Measurements from ENCODE around the gene NOS1AP.

DNA sequence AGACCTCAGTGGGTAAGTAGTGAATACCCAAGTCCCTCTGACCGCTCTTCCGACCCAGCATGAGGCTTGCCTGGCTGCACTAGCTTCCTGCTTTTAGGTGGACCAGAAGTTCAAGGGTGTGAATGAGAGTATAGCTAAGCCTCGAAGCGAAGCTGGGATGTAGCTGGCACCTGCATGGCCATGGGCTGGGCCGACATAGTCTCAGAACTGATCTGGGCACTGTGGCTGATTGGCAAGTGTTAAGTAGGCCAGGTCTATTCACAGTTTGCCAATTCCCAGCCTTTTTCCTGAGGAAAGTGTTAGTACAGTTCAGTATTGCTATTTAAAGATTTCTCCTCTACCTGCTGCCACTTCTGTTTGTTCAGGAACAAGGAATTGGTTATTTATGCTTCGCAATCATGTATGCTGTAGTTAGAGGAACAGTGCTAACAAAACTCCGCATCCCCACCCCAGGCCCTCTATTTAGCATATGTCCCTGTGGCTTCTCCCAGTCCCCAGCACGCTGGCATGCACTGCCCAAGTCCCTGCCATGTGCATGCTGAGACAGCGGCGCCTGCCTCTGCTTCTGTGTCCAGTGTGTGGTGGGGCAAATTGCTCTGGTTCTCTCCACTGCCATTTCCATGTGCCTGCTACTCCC is 290.9 kb downstream of the NOS1AP start:
- TF ChIP-seq, protein P1, sequence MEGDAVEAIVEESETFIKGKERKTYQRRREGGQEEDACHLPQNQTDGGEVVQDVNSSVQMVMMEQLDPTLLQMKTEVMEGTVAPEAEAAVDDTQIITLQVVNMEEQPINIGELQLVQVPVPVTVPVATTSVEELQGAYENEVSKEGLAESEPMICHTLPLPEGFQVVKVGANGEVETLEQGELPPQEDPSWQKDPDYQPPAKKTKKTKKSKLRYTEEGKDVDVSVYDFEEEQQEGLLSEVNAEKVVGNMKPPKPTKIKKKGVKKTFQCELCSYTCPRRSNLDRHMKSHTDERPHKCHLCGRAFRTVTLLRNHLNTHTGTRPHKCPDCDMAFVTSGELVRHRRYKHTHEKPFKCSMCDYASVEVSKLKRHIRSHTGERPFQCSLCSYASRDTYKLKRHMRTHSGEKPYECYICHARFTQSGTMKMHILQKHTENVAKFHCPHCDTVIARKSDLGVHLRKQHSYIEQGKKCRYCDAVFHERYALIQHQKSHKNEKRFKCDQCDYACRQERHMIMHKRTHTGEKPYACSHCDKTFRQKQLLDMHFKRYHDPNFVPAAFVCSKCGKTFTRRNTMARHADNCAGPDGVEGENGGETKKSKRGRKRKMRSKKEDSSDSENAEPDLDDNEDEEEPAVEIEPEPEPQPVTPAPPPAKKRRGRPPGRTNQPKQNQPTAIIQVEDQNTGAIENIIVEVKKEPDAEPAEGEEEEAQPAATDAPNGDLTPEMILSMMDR (IDR thresholded peaks at IDR 0.05): no peak
- TF ChIP-seq POLR2A (IDR thresholded peaks at IDR 0.05) (no peak), POLR2AphosphoS5 (IDR thresholded peaks at IDR 0.05; ENCODE audit: insufficient read depth in 1 of 2, low read depth in 1 of 2) (no peak)

Data from vagina (tissue), 2 donors.